ENCODE data around the gene EGFL7. TPM values are rescaled to one million over a fixed set of nuclear protein-coding genes. Genes with fewer than 3 reads are reported as not detected.
A peak's percentile ranks its signal among the peaks of the same experiment; 100 is the strongest.

The EGFL7 gene
- total and polyA plus RNA-seq, 4 donors: 128 to 379 (median 226) TPM

GRCh38 chr9:136645352-136645902 lies 17.3 kb upstream of the EGFL7 start:
- H3K36me3 ChIP-seq (ENCODE audit: control insufficient read depth in 4 of 4, insufficient read depth in 4 of 4, low read length in 4 of 4): no peaks in the 10 kb centered on the region
- no peak for DNase-seq
- no peak overlapping the region for H3K4me3 ChIP-seq
- no peaks in the 10 kb centered on the region for H3K27me3 ChIP-seq (ENCODE audit: control insufficient read depth in 3 of 3, insufficient read depth in 3 of 3, low read length in 2 of 3)
- whole genome bisulfite sequencing, 2 donors: 36 to 51% methylated on average over 18 of the region's 18 CpGs
- H3K27ac ChIP-seq (ENCODE audit: low read depth in 1 of 2, low read length in 1 of 2): peak overlapping the region; percentile 73 to 96
- no peak overlapping the region for H3K9ac ChIP-seq (ENCODE audit: insufficient read depth in 1 of 2, low read length in 2 of 2)
- H3K4me1 ChIP-seq (ENCODE audit: control insufficient read depth in 5 of 5, insufficient read depth in 5 of 5, low read length in 5 of 5): peaks cover 0 to 22% (median 4%) of the 10 kb centered on the region in 5 donors
- no peaks in the 10 kb centered on the region for H3K9me3 ChIP-seq (ENCODE audit: control insufficient read depth in 4 of 4, insufficient read depth in 3 of 4, low read length in 3 of 4)
- no peak for ATAC-seq (ENCODE audit: insufficient read depth, low FRiP score)
- TF ChIP-seq CTCF (IDR thresholded peaks at IDR 0.05; ENCODE audit: control extremely low read depth, extremely low read depth): no peak

- Histone ChIP-seq H3K9ac (ENCODE audit: insufficient read depth in 1 of 2, low read length in 2 of 2) (no peak overlapping the region), H3K27ac (ENCODE audit: low read depth in 1 of 2, low read length in 1 of 2) (peak overlapping the region; percentile 91 to 96), H3K4me3 (peak overlapping the region; percentile 17), H3K27me3 (ENCODE audit: control insufficient read depth in 3 of 3, insufficient read depth in 3 of 3, low read length in 2 of 3) (no peaks in the 10 kb centered on the region), H3K9me3 (ENCODE audit: control insufficient read depth in 4 of 4, insufficient read depth in 3 of 4, low read length in 3 of 4) (no peaks in the 10 kb centered on the region), H3K4me1 (ENCODE audit: control insufficient read depth in 5 of 5, insufficient read depth in 5 of 5, low read length in 5 of 5) (peaks cover 0 to 22% (median 4%) of the 10 kb centered on the region in 5 donors), H3K36me3 (ENCODE audit: control insufficient read depth in 4 of 4, insufficient read depth in 4 of 4, low read length in 4 of 4) (no peaks in the 10 kb centered on the region)
- 18 to 36% methylated on average over 38 to 40 of the region's 40 CpGs for WGBS, 2 donors
- ATAC-seq (ENCODE audit: insufficient read depth, low FRiP score) (no peak), DNase-seq (peak; percentile 78 to 90 (median 80))
- TF ChIP-seq CTCF (IDR thresholded peaks at IDR 0.05; ENCODE audit: control extremely low read depth, extremely low read depth): no peak
Observed at GRCh38 chr9:136645903-136646754, 16.6 kb upstream of the EGFL7 start.

- no peak for TF ChIP-seq CTCF (IDR thresholded peaks at IDR 0.05; ENCODE audit: control extremely low read depth, extremely low read depth)
- H3K27ac ChIP-seq (ENCODE audit: low read depth in 1 of 2, low read length in 1 of 2): peak overlapping the region; percentile 88 to 91
- 36 to 51% methylated on average over 25 to 29 of the region's 29 CpGs for WGBS, 2 donors
- H3K4me1 ChIP-seq (ENCODE audit: control insufficient read depth in 5 of 5, insufficient read depth in 5 of 5, low read length in 5 of 5): peaks cover 0 to 22% (median 4%) of the 10 kb centered on the region in 5 donors
- no peak overlapping the region for H3K9ac ChIP-seq (ENCODE audit: insufficient read depth in 1 of 2, low read length in 2 of 2)
- no peaks in the 10 kb centered on the region for H3K9me3 ChIP-seq (ENCODE audit: control insufficient read depth in 4 of 4, insufficient read depth in 3 of 4, low read length in 3 of 4)
- DNase-seq (no peak), ATAC-seq (ENCODE audit: insufficient read depth, low FRiP score) (no peak)
- H3K4me3 ChIP-seq: peak overlapping the region; percentile 17
- H3K36me3 ChIP-seq (ENCODE audit: control insufficient read depth in 4 of 4, insufficient read depth in 4 of 4, low read length in 4 of 4): no peaks in the 10 kb centered on the region
- H3K27me3 ChIP-seq (ENCODE audit: control insufficient read depth in 3 of 3, insufficient read depth in 3 of 3, low read length in 2 of 3): no peaks in the 10 kb centered on the region
Observed at GRCh38 chr9:136646827-136647711, 15.6 kb upstream of the EGFL7 start.
